WTC11 (cell line): ENCODE results near the gene TASL.

Source experiments
- CBFB ChIP-seq: sonication (generic); formaldehyde crosslinking; IDR thresholded peaks from 2 replicates; pipeline ENCODE4 v1.8.1; 2022; ENCODE audit warnings: mild to moderate bottlenecking, low read depth, missing genetic modification reagents
- CREM ChIP-seq: sonication (generic); formaldehyde crosslinking; IDR thresholded peaks from 2 replicates; pipeline ENCODE4 v1.8.1; 2022; ENCODE audit warnings: mild to moderate bottlenecking, missing genetic modification reagents, moderate library complexity
- CTCF ChIP-seq: fragments of 200-600 bp; IDR thresholded peaks from 2 replicates; pipeline ENCODE4 v1.8.0; 2022; ENCODE audit warnings: antibody characterized with exemption
- ESRRA ChIP-seq: sonication (generic); formaldehyde crosslinking; IDR thresholded peaks from 2 replicates; pipeline ENCODE4 v1.8.1; 2022; ENCODE audit warnings: mild to moderate bottlenecking, missing genetic modification reagents, borderline replicate concordance
- GABPB1 ChIP-seq: sonication (generic); formaldehyde crosslinking; IDR thresholded peaks from 2 replicates; pipeline ENCODE4 v1.8.1; 2023; ENCODE audit warnings: mild to moderate bottlenecking, missing genetic modification reagents
- IRF2 ChIP-seq: sonication (generic); formaldehyde crosslinking; IDR thresholded peaks from 2 replicates; pipeline ENCODE4 v1.8.0; 2022; ENCODE audit warnings: low read depth, missing genetic modification reagents, borderline replicate concordance
- JUN ChIP-seq: sonication (generic); formaldehyde crosslinking; IDR thresholded peaks from 2 replicates; pipeline ENCODE4 v1.8.0; 2023; ENCODE audit warnings: mild to moderate bottlenecking, missing genetic modification reagents
- MYBL2 ChIP-seq: sonication (generic); formaldehyde crosslinking; IDR thresholded peaks from 2 replicates; pipeline ENCODE4 v1.8.1; 2023; ENCODE audit warnings: mild to moderate bottlenecking, moderate library complexity, missing genetic modification reagents
- NFATC4 ChIP-seq: fragments of 250-450 bp; sonication (Bioruptor Pico); IDR thresholded peaks from 2 replicates; pipeline ENCODE4 v1.9.0; 2021; ENCODE audit warnings: mild to moderate bottlenecking
- NFE2L1 ChIP-seq: sonication (generic); formaldehyde crosslinking; IDR thresholded peaks from 2 replicates; pipeline ENCODE4 v1.8.1; 2023; ENCODE audit warnings: missing genetic modification reagents
- NFYB ChIP-seq: sonication (generic); formaldehyde crosslinking; conservative IDR thresholded peaks from 2 replicates; pipeline ENCODE4 v1.8.0; 2022; ENCODE audit warnings: low read depth, missing genetic modification reagents
- USF2 ChIP-seq: sonication (generic); formaldehyde crosslinking; IDR thresholded peaks from 2 replicates; pipeline ENCODE4 v1.8.1; 2023; ENCODE audit warnings: mild to moderate bottlenecking, missing genetic modification reagents, moderate library complexity
- ZNF512 ChIP-seq: sonication (generic); formaldehyde crosslinking; IDR thresholded peaks from 2 replicates; pipeline ENCODE4 v1.8.1; 2022; ENCODE audit warnings: missing genetic modification reagents, borderline replicate concordance
- ZSCAN18 ChIP-seq: fragments of 250-450 bp; sonication (Bioruptor Pico); IDR thresholded peaks from 2 replicates; pipeline ENCODE4 v2.1.2; 2022; ENCODE audit warnings: mild to moderate bottlenecking, moderate library complexity

GRCh38 chrX:30561191-30561590, 16.4 kb downstream of the TASL start:
- no peak for TF ChIP-seq NFE2L1
- TF ChIP-seq CTCF = no peak
- no peak for TF ChIP-seq ESRRA
- TF ChIP-seq CREM (CRISPR knock-in tag) = no peak
- no peak for TF ChIP-seq USF2 (CRISPR knock-in tag)
- TF ChIP-seq NFYB = no peak
- TF ChIP-seq CBFB = no peak
- no peak for TF ChIP-seq ZSCAN18
- no peak for TF ChIP-seq IRF2 (CRISPR knock-in tag)
- no peak for TF ChIP-seq MYBL2 (CRISPR knock-in tag)
- no peak for TF ChIP-seq NFATC4 (CRISPR knock-in tag)
- TF ChIP-seq GABPB1 (CRISPR knock-in tag) = no peak
- no peak for TF ChIP-seq ZNF512
- TF ChIP-seq JUN (CRISPR knock-in tag) = no peak
